Epithelial cell of prostate (primary cell): ENCODE measurements around the gene KLK1.

Experiments used
- DNase-seq: peaks from one replicate; pipeline ENCODE4 v3.0.0-alpha.2; 2011; ENCODE audit warnings: low read depth, low spot score
- H3K27ac ChIP-seq: fragments of 450-650 bp; 2 replicates; pipeline ENCODE4 v1.5.1; 2017; ENCODE audit warnings: mild to moderate bottlenecking

The KLK1 gene

GRCh38 chr19:50837300-50837699 lies 13.7 kb upstream of the KLK1 start:
- DNase-seq = no peak
- H3K27ac ChIP-seq = no peak overlapping the region

GRCh38 chr19:50836543-50837195 lies 13.1 kb upstream of the KLK1 start:
- DNase-seq = no peak
- H3K27ac ChIP-seq = no peak overlapping the region

DNA sequence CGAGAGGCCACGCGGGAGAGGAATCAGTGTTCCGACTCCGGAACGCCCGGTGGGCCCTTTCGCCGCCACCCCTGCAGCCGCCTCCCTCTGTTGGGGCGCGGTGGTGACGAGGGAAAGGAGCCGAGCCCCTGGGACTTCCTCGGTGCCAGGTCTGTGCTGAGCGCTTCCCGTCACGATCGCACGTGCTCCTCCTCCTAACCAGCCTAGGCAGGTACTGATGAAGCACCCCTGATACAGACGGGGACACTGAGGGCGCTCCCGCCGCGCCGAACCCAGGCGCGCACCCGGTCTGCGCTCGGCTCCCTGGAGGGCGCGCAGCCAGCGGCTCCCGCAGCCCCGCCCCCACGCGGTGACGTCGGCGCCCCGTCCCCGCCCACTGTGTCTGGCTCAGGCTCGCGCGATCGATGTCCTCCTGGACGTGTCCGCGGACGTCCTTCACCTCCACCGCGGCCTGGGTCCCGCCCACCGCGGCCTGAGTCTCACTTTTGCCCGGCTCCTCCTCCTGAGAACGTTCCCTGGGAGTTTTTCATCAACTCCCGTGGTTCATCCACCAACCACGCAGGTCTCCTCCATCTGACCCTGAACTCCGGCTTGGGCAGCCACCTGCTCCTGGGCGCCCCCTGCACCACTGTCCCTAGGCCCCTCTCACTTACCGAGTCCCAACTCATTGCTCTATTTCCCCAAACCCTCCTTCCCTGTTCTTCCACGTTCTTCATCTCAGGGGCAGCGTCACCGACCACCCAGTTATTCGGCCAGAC lies 12.4 kb upstream of the KLK1 start:
- H3K27ac ChIP-seq = no peak overlapping the region
- no peak for DNase-seq

DNA sequence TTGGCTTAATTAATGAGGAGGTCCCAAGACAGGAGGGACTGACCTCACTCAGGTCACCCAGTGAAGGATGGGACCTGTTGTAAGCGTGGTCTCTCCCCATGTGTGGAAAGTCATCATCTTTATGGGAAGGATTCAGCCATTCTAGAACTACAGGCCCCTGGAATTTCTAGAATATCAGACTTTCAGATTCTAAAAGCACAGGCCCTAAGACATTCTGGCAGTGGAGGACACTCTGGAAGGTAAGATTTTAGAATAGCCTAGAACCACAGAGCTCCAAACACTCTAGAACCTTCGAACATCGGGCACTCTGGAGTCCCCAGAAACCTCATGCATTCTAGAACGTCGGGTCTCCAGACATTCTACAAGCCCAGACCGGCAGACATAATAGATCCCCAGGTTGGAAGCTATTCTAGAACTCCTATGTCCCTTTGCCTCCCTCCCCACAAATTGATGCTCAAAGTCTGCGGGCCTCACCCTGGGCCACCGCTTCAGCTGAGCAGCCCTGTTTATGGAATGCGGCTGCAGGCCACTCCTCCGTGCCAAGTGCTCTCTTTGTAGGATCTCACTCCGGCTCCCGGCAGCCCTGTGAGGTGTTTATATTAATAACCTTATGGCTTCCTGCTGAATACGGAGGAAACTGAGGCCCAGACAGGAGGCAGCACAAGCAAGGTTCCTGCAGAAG lies 11.7 kb upstream of the KLK1 start:
- no peak for DNase-seq
- H3K27ac ChIP-seq = no peak overlapping the region

DNA sequence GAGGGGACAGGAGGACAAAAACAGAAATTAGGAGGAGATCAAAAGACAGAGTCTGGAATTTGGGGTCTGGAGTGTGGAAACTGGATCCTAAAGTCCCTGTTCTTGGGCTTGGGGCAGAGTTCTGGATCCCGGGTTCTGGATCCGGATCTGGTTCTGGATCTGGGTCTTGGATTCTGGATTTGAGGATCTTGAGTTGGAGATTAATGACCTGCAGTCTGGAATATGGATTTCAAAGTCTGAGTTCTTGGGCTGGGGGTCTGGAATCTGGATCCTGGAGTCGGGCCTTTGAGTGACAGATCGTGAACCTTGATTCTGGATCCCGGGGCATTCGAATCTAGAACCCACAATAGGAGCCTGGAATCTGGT lies 10.2 kb upstream of the KLK1 start:
- no peak for DNase-seq
- H3K27ac ChIP-seq = no peak overlapping the region

GRCh38 chr19:50833117-50833801 lies 9.7 kb upstream of the KLK1 start, which contains the start of gene KLK15:
TSS of gene KLK15 (minus strand) at chr19:50833574. CDS start at chr19:50831492, 2,082 bp downstream.
- H3K27ac ChIP-seq = no peak within 1 kb of the TSS
- DNase-seq = no peak

DNA sequence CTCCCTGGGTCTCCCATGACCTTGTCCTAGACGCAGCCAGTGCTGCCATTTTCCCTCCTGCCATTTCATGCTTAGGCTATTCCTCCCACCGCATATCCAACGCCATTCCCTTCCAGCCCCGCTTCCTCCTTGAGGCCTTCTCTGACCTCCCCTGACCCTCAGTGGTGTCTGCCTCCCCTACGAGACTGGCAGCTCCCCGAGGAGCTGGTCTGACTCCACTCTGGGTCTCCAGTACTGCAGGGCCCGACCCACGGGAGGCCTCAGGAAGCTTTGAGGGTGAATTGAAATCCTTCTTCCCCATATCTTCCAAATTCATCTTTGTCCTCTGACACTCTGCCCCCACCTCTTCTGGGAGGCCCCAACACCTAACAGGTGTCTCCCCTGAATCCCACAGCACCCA lies 9.1 kb upstream of the KLK1 start:
- DNase-seq = no peak
- no peak overlapping the region for H3K27ac ChIP-seq

DNA sequence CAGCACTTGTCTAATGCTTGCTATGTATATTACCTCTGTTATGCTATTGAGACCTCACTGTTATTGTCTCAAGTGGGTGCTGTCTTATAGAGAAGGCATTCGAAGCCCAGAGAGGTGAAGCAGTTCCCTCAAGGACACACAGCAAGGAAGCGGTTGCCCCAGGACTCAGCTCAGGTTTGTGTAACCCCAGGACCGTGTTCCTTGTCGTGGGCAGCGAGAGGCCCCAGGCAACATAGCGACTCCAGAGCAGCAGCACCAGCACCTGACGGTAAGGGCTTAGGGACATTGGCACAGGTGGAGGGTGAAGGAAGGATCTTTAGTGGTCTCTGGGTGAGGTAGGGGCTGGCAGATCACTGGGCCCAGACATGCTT lies 7.4 kb upstream of the KLK1 start:
- H3K27ac ChIP-seq = no peak overlapping the region
- DNase-seq = no peak

DNA sequence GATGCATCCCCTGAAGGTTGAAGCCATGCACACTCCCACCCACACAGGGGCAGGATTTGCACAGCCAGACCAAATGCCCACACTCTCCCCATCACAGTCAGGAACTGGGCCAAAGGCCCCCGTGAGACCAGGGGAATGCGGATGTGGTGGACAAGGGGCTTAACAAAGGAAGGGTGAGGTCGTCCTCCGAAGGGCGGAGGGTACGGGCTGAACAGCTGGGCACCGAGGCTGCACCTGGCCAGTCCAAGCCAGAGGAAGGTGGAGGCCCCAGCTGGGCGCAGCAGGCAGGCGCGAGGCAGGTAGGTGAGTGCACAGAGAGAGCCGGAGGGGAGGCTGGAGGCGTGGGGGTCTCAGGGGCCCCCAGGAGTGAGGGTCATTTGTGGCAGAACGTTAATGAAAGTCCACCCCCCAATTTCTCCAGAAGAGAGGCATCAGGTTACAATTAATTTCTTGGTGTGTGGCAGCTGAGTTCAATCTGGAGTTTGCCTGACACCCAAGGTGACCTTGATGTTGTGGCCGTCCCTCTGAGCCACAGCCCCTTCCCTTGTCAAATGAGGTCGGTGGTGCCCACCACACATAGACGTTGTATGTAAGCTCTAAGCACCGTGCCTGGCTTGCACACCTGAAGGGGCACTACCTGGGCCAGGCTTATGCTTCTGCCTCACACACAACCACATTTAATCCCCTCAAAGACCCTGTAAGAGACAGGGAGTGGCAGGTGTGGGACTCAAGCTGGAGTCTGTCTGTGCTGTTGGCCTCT lies 6.9 kb upstream of the KLK1 start:
- no peak overlapping the region for H3K27ac ChIP-seq
- no peak for DNase-seq

- no peak for DNase-seq
- no peak overlapping the region for H3K27ac ChIP-seq
Observed at GRCh38 chr19:50829801-50830200, 6.2 kb upstream of the KLK1 start.

DNA sequence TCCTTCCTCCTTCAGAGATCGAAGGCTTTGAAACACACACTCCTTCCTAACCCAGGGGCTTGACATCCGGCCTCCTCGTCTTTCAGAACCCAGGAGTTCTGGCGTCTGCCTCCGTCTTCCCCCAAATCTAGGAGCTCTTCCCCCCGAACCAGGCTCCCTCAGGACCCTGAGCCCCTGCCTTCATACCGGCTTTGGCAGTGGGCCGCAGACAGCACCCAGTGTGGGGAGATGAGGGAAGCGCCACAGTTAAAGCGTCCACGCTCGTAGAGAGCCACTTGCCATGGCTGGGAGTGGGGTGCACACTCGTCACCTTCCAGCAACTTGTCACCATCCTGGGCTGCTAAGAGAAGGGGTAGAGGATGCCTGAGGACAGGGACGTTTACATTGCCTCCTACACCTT lies 3.9 kb upstream of the KLK1 start:
- no peak for DNase-seq
- no peak overlapping the region for H3K27ac ChIP-seq

DNA sequence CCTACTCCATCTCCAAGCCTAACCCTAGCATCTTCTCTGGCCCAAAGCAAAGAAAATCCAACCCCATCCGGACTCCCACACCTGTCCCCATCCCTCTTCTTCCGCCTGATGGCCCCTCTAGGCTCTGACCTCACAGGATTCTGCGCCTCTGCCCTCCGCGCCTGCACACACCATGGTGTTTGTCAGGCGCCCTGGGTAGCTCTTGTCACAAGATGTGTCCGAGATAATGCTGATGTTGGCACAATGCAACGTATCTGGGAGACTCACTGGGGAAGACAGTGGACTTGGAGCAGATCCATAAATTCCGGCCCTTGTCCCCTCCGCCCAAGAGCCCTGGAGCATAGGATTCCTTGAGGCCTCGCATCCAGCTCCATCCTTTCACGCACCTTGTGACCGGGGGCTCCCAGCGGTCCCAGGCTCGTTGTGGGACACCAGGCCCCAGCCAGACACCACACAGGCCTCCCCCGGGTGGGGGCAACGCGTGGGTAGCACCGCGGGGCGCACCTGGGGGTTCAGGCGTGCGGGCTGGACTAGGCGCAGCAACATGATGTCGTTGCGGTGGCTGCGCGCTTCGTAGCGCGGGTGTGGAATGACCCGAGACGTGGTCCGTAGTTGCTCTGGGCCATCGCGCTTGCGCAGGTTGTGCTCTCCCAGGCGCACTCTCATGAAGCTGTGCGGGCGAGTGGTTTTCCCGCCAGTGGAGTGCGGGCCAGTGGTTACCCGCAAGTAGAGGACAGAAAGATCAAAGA lies 3.1 kb upstream of the KLK1 start:
- DNase-seq = no peak
- H3K27ac ChIP-seq = no peak overlapping the region

GRCh38 chr19:50822661-50823208 lies 852 bp downstream of the KLK1 start:
- DNase-seq = no peak
- H3K27ac ChIP-seq = no peak overlapping the region

- H3K27ac ChIP-seq = no peak overlapping the region
- DNase-seq = no peak
Observed at GRCh38 chr19:50821622-50822021, 2.0 kb downstream of the KLK1 start.

DNA sequence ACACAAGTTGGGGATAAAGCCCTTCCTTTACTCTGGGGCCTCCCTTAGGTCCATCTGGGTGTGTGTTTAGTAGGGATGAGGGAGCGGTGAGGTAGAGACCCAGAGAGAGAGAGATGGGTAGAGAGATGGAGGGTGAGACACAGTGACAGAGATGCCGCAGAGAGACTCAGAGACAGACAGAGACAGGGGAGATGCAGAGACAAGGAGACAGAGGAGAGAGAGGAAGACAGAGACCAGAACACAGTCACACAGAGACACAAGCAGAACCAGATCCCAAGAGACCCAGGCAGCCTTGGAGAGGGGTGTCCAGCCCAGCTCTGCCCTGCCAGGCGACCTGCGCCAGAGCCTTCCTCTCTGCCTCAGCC lies 2.4 kb downstream of the KLK1 start:
- no peak overlapping the region for H3K27ac ChIP-seq
- no peak for DNase-seq

GRCh38 chr19:50820549-50821247 lies 2.9 kb downstream of the KLK1 start:
- DNase-seq = no peak
- H3K27ac ChIP-seq = no peak overlapping the region

DNA sequence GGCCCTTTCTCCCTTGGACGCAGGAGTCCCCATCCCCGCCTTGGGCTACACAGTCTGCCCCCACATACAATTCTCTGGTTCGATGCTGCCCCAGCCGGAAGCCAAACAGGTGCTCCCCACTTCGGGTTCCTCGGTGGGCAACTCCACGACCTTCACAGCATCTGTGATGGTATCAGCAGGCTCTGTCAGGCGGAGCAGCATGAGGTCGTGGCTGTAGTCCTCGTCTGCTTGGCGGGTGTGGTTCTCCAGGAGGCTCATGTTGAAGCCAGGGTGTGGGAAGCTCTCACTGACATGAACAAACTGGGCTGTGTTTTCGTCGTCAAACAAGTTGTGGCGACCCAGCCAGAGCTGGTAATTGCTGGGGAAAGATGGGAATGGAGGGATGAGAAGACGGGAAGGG lies 3.5 kb downstream of the KLK1 start:
- no peak for DNase-seq
- H3K27ac ChIP-seq = no peak overlapping the region

- no peak overlapping the region for H3K27ac ChIP-seq
Observed at GRCh38 chr19:50819636-50820035, 4.0 kb downstream of the KLK1 start.

More at GRCh38 chr19:50819636-50820035, 4.0 kb downstream of the KLK1 start:
- no peak for DNase-seq
